IPS-NIHi11 (cell line): ENCODE data around the gene GSTA5.
"Not testable (repeated sequence)": the region's sequence is repeated elsewhere in the genome, so short reads cannot be mapped to it uniquely, and the experiment has no call there.

ENCODE experiments used
- DNase-seq: peaks from one replicate; pipeline ENCODE4 v3.0.0; 2012; ENCODE audit warnings: mixed read lengths, low spot score

The GSTA5 gene

GRCh38 chr6:52834481-52834880, 6.1 kb downstream of the GSTA5 start:
- no peak for DNase-seq

- DNase-seq, result not testable (repeated sequence)
Observed at GRCh38 chr6:52830869-52831268, 9.7 kb downstream of the GSTA5 start.

GRCh38 chr6:52829046-52829817, 11.4 kb downstream of the GSTA5 start:
- DNase-seq, result no peak

GRCh38 chr6:52828621-52829020, 12.0 kb downstream of the GSTA5 start:
- not testable (repeated sequence) for DNase-seq

GRCh38 chr6:52827073-52827783, 13.4 kb downstream of the GSTA5 start:
- DNase-seq, result not testable (repeated sequence)

- DNase-seq, result no peak
Observed at GRCh38 chr6:52826513-52826912, 14.1 kb downstream of the GSTA5 start.

- not testable (repeated sequence) for DNase-seq
Observed at GRCh38 chr6:52825900-52826459, 14.6 kb downstream of the GSTA5 start.

GRCh38 chr6:52825270-52825793, 15.3 kb downstream of the GSTA5 start:
- not testable (repeated sequence) for DNase-seq

GRCh38 chr6:52821842-52822241, 18.8 kb downstream of the GSTA5 start:
- DNase-seq, result no peak

- DNase-seq, result no peak
Observed at GRCh38 chr6:52820198-52820597, 20.4 kb downstream of the GSTA5 start.

- peak; percentile 80 for DNase-seq
Observed at GRCh38 chr6:52815167-52816092, 25.2 kb downstream of the GSTA5 start.

GRCh38 chr6:52814545-52814944, 26.1 kb downstream of the GSTA5 start:
- DNase-seq, result not testable (repeated sequence)

- DNase-seq, result not testable (repeated sequence)
Observed at GRCh38 chr6:52809777-52810176, 30.8 kb downstream of the GSTA5 start.

- no peak for DNase-seq
Observed at GRCh38 chr6:52808660-52809059, 32.0 kb downstream of the GSTA5 start.

- DNase-seq, result not testable (repeated sequence)
Observed at GRCh38 chr6:52803668-52804255, 36.9 kb downstream of the GSTA5 start, which contains the start of gene GSTA1. GSTA1 (minus strand) TSS chr6:52803816; CDS start chr6:52799267, 4,549 bp downstream.

GRCh38 chr6:52802806-52803205, 37.8 kb downstream of the GSTA5 start:
- no peak for DNase-seq

- DNase-seq, result no peak
Observed at GRCh38 chr6:52801188-52801841, 39.3 kb downstream of the GSTA5 start.

GRCh38 chr6:52799272-52799671, 41.3 kb downstream of the GSTA5 start:
- DNase-seq, result not testable (repeated sequence)

GRCh38 chr6:52794366-52794765, 46.2 kb downstream of the GSTA5 start:
- DNase-seq, result not testable (repeated sequence)

- no peak for DNase-seq
Observed at GRCh38 chr6:52790861-52791260, 49.8 kb downstream of the GSTA5 start.

GRCh38 chr6:52789658-52790057, 51.0 kb downstream of the GSTA5 start:
- not testable (repeated sequence) for DNase-seq
